BLaER1 treated with 17β-estradiol and CSF1 and Interleukin-3, amounts not matched to agents 10 nM and 100 nM (cell line): Measurements from ENCODE around the gene ADORA2B.
A peak's percentile ranks its signal among the peaks of the same experiment; 100 is the strongest.

ENCODE experiments used
- H3K27ac ChIP-seq, 11 experiments: shearing (Covaris generic); formaldehyde crosslinking; 2 replicates each; pipeline ENCODE4 v1.8.1; 2022
- H3K27me3 ChIP-seq, 11 experiments: shearing (Covaris generic); formaldehyde crosslinking; 2 replicates each; pipeline ENCODE4 v1.8.1; 2022
- H3K36me3 ChIP-seq, 11 experiments: shearing (Covaris generic); formaldehyde crosslinking; 2 replicates each; pipeline ENCODE4 v1.8.1; 2022
- H3K4me1 ChIP-seq, 10 experiments: shearing (Covaris generic); formaldehyde crosslinking; 2 replicates each; pipeline ENCODE4 v1.8.1; 2022
- H3K4me2 ChIP-seq, 11 experiments: shearing (Covaris generic); formaldehyde crosslinking; 2 replicates each; pipeline ENCODE4 v1.8.1; 2022
- H3K4me3 ChIP-seq, 10 experiments: shearing (Covaris generic); formaldehyde crosslinking; 2 replicates each; pipeline ENCODE4 v1.8.1; 2022
- H3K9ac ChIP-seq, 11 experiments: shearing (Covaris generic); formaldehyde crosslinking; 2 replicates each; pipeline ENCODE4 v1.8.1; 2022
- H3K9me3 ChIP-seq, 11 experiments: shearing (Covaris generic); formaldehyde crosslinking; replicated peaks in 1 of 11; 2 replicates each; pipeline ENCODE4 v1.8.1; 2022
- H4K20me1 ChIP-seq, 11 experiments: shearing (Covaris generic); formaldehyde crosslinking; 2 replicates each; pipeline ENCODE4 v1.8.1; 2022
- Cebpa-rat ChIP-seq, 11 experiments: shearing (Covaris generic); IDR thresholded peaks; 2 replicates each; pipeline ENCODE4 v1.8.1; 2022

ADORA2B gene

GRCh38 chr17:15965528-15965927, 20.6 kb downstream of the ADORA2B start:
- no peaks in the 10 kb centered on the region for H3K27me3 ChIP-seq
- 0 out of 22 replicates have a peak, but pooled peaks cover 0 to 6% (median 0%) of the 10 kb centered on the region in 11 experiments for H4K20me1 ChIP-seq
- H3K4me3 ChIP-seq: peak overlapping the region in 6 of 10 experiments; percentile 2 to 49 (median 22); a peak in 4 of 20 replicates
- H3K27ac ChIP-seq: peak overlapping the region; percentile 66 to 91 (median 81); a peak in 20 of 22 replicates
- peaks cover 0 to 12% (median 0%) of the 10 kb centered on the region in 11 experiments; a peak in 4 of 22 replicates for H3K36me3 ChIP-seq
- TF ChIP-seq Cebpa-rat (IDR thresholded peaks at IDR 0.05): no peak
- H3K4me2 ChIP-seq: peak overlapping the region; percentile 84 to 96 (median 93)
- no peaks in the 10 kb centered on the region for H3K9me3 ChIP-seq
- H3K9ac ChIP-seq: peak overlapping the region; percentile 63 to 78 (median 74); a peak in 20 of 22 replicates
- H3K4me1 ChIP-seq: peaks cover 51 to 79% (median 59%) of the 10 kb centered on the region in 10 experiments

GRCh38 chr17:15966183-15966878, 21.4 kb downstream of the ADORA2B start:
- peak overlapping the region; percentile 24 to 53 (median 40); a peak in 19 of 20 replicates for H3K4me3 ChIP-seq
- peak overlapping the region; percentile 63 to 78 (median 74) for H3K9ac ChIP-seq
- H3K27ac ChIP-seq: peak overlapping the region; percentile 66 to 91 (median 81)
- H3K27me3 ChIP-seq: no peaks in the 10 kb centered on the region
- no peaks in the 10 kb centered on the region for H3K9me3 ChIP-seq
- peaks cover 0 to 17% (median 0%) of the 10 kb centered on the region in 11 experiments; a peak in 4 of 22 replicates for H3K36me3 ChIP-seq
- 0 out of 22 replicates have a peak, but pooled peaks cover 0 to 10% (median 0%) of the 10 kb centered on the region in 11 experiments for H4K20me1 ChIP-seq
- no peak for TF ChIP-seq Cebpa-rat (IDR thresholded peaks at IDR 0.05)
- peak overlapping the region; percentile 84 to 96 (median 93) for H3K4me2 ChIP-seq
- H3K4me1 ChIP-seq: peaks cover 51 to 71% (median 57%) of the 10 kb centered on the region in 10 experiments

DNA sequence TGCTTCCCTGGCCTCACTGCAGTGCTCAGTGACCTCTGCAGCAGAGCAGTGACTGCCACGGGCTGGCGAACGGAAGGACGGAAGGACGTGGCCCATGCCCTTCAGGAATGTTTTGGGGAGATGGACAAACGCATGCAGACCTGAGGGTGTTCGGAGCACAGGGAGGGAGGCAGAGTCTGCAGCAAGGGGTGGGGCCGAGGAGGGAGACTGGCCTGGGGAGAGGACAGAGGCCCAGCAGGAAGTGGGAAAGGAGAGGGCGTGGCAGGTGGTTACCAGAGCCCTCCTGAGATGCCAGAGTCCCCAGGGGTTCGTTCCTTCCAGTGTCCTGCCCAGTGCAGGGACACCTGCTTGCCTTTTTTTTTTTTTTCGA, 21.9 kb downstream of the ADORA2B start:
- 0 out of 22 replicates have a peak, but pooled peaks cover 0 to 10% (median 0%) of the 10 kb centered on the region in 11 experiments for H4K20me1 ChIP-seq
- no peak for TF ChIP-seq Cebpa-rat (IDR thresholded peaks at IDR 0.05)
- H3K27ac ChIP-seq: peak overlapping the region; percentile 66 to 91 (median 81); a peak in 21 of 22 replicates
- H3K9me3 ChIP-seq: no peaks in the 10 kb centered on the region
- no peaks in the 10 kb centered on the region for H3K27me3 ChIP-seq
- peaks cover 51 to 67% (median 57%) of the 10 kb centered on the region in 10 experiments for H3K4me1 ChIP-seq
- H3K9ac ChIP-seq: peak overlapping the region; percentile 63 to 78 (median 74)
- peaks cover 0 to 21% (median 0%) of the 10 kb centered on the region in 11 experiments; a peak in 5 of 22 replicates for H3K36me3 ChIP-seq
- H3K4me3 ChIP-seq: peak overlapping the region; percentile 24 to 53 (median 40); a peak in 19 of 20 replicates
- H3K4me2 ChIP-seq: peak overlapping the region; percentile 84 to 96 (median 93)

- no peak for TF ChIP-seq Cebpa-rat (IDR thresholded peaks at IDR 0.05)
- Histone ChIP-seq H3K9ac (peak overlapping the region in 8 of 11 experiments; percentile 69 to 78 (median 75); a peak in 14 of 22 replicates), H3K4me1 (peaks cover 51 to 64% (median 57%) of the 10 kb centered on the region in 10 experiments), H3K36me3 (peaks cover 0 to 25% (median 0%) of the 10 kb centered on the region in 11 experiments; a peak in 5 of 22 replicates), H3K4me3 (peak overlapping the region in 5 of 10 experiments; percentile 38 to 49 (median 42); a peak in 3 of 20 replicates), H4K20me1 (0 out of 22 replicates have a peak, but pooled peaks cover 0 to 10% (median 0%) of the 10 kb centered on the region in 11 experiments), H3K27ac (peak overlapping the region in 9 of 11 experiments; percentile 79 to 91 (median 84); a peak in 18 of 22 replicates), H3K9me3 (no peaks in the 10 kb centered on the region), H3K27me3 (no peaks in the 10 kb centered on the region), H3K4me2 (peak overlapping the region; percentile 84 to 96 (median 93))
These were observed 22.9 kb downstream of the ADORA2B start for GRCh38 chr17:15967706-15968399.

- H3K4me1 ChIP-seq: peaks cover 43 to 51% (median 45%) of the 10 kb centered on the region in 10 experiments
These were observed 24.5 kb downstream of the ADORA2B start for GRCh38 chr17:15969463-15969862.

DNA sequence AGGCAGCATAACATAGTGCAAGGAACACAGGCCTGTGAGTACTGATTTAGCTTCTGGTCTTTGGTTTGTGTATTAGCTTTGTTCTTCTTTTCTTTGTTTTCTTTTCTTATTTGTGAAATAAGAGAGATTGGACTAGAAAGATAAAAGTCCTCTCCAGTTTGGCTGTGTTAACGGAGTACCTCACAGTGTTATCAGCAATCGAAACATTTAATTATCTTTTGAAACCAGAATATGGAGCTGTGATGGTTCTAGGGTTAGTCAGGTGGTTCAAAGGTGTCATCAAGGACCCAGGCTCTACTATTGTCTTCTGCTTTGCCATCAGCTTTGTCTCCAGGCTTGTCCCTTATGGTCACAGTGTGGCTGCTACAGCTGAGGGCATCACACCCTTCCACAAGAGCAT, 25.6 kb downstream of the ADORA2B start:
- peaks cover 10 to 42% (median 13%) of the 10 kb centered on the region in 11 experiments for H3K36me3 ChIP-seq
- H3K4me1 ChIP-seq: peaks cover 33 to 40% (median 35%) of the 10 kb centered on the region in 10 experiments
- no peak overlapping the region for H3K4me3 ChIP-seq
- no peak overlapping the region for H3K4me2 ChIP-seq
- H3K9ac ChIP-seq: no peak overlapping the region
- H4K20me1 ChIP-seq: peaks cover 0 to 17% (median 0%) of the 10 kb centered on the region in 11 experiments; a peak in 2 of 22 replicates
- H3K27ac ChIP-seq: no peak overlapping the region
- H3K27me3 ChIP-seq: no peaks in the 10 kb centered on the region
- TF ChIP-seq Cebpa-rat (IDR thresholded peaks at IDR 0.05): no peak
- no peaks in the 10 kb centered on the region for H3K9me3 ChIP-seq

More at GRCh38 chr17:15969463-15969862, 24.5 kb downstream of the ADORA2B start:
- no peak for TF ChIP-seq Cebpa-rat (IDR thresholded peaks at IDR 0.05)
- Histone ChIP-seq H3K27me3 (no peaks in the 10 kb centered on the region), H3K9me3 (no peaks in the 10 kb centered on the region), H3K4me3 (no peak overlapping the region), H3K36me3 (peaks cover under 1 to 32% (median 3%) of the 10 kb centered on the region in 11 experiments; a peak in 18 of 22 replicates), H3K9ac (no peak overlapping the region), H4K20me1 (peaks cover 0 to 21% (median 0%) of the 10 kb centered on the region in 11 experiments; a peak in 2 of 22 replicates), H3K27ac (no peak overlapping the region), H3K4me2 (no peak overlapping the region)

- Histone ChIP-seq H3K4me3 (no peak overlapping the region), H3K9me3 (no peaks in the 10 kb centered on the region), H3K36me3 (peaks cover 11 to 46% (median 16%) of the 10 kb centered on the region in 11 experiments), H3K27ac (no peak overlapping the region), H3K4me2 (no peak overlapping the region), H3K27me3 (no peaks in the 10 kb centered on the region), H3K4me1 (peaks cover 26 to 33% (median 28%) of the 10 kb centered on the region in 10 experiments), H3K9ac (no peak overlapping the region), H4K20me1 (peaks cover 0 to 16% (median 0%) of the 10 kb centered on the region in 11 experiments; a peak in 2 of 22 replicates)
- no peak for TF ChIP-seq Cebpa-rat (IDR thresholded peaks at IDR 0.05)
These were observed 26.3 kb downstream of the ADORA2B start for GRCh38 chr17:15971098-15971678.

DNA sequence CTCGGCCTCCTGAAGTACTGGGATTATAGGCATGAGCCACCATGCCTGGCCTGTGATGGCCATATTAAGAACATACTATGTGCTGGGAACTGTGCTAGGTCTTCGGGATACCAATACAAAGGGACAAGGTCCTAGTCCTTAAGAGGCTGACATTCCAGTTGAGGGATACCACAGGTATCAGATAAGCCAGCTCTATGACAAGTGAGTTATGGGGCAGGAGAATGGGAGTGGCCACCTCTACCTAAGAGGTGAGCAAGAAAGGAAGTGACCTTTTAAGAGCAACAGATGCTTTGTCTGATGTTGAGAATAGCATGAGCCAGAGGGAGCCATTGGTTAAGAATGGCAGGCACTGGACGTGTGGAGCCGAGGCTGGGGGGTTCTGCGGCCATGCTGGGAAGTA, 27.0 kb downstream of the ADORA2B start:
- peaks cover 0 to 16% (median 0%) of the 10 kb centered on the region in 11 experiments; a peak in 2 of 22 replicates for H4K20me1 ChIP-seq
- peaks cover 14 to 53% (median 23%) of the 10 kb centered on the region in 11 experiments for H3K36me3 ChIP-seq
- no peak overlapping the region for H3K27ac ChIP-seq
- H3K27me3 ChIP-seq: no peaks in the 10 kb centered on the region
- H3K4me2 ChIP-seq: no peak overlapping the region
- H3K9me3 ChIP-seq: no peaks in the 10 kb centered on the region
- H3K4me3 ChIP-seq: no peak overlapping the region
- no peak overlapping the region for H3K9ac ChIP-seq
- no peak for TF ChIP-seq Cebpa-rat (IDR thresholded peaks at IDR 0.05)
- H3K4me1 ChIP-seq: peaks cover 19 to 26% (median 21%) of the 10 kb centered on the region in 10 experiments
